SH-SY5Y (cell line): ENCODE data around the gene C9orf78.

ENCODE experiments used
- GATA2 ChIP-seq: IDR thresholded peaks from 2 replicates; pipeline ENCODE4 v1.6.1; 2011; ENCODE audit warnings: mild to moderate bottlenecking, low read depth, low read length
- GATA3 ChIP-seq: IDR thresholded peaks from 2 replicates; pipeline ENCODE4 v1.6.1; 2011; ENCODE audit warnings: low read depth, mild to moderate bottlenecking, low read length, moderate library complexity

GRCh38 chr9:129875687-129876395 lies 40.8 kb upstream of the C9orf78 start:
- no peak for TF ChIP-seq GATA2
- no peak for TF ChIP-seq GATA3
